ENCODE data around the gene SMIM9.

SMIM9 gene

GRCh38 chrX:154815274-154815818 is 19.1 kb downstream of the SMIM9 start:
- no peak for FAIRE-seq

GRCh38 chrX:154813801-154814200 is 20.7 kb downstream of the SMIM9 start:
- no peak for FAIRE-seq

DNA sequence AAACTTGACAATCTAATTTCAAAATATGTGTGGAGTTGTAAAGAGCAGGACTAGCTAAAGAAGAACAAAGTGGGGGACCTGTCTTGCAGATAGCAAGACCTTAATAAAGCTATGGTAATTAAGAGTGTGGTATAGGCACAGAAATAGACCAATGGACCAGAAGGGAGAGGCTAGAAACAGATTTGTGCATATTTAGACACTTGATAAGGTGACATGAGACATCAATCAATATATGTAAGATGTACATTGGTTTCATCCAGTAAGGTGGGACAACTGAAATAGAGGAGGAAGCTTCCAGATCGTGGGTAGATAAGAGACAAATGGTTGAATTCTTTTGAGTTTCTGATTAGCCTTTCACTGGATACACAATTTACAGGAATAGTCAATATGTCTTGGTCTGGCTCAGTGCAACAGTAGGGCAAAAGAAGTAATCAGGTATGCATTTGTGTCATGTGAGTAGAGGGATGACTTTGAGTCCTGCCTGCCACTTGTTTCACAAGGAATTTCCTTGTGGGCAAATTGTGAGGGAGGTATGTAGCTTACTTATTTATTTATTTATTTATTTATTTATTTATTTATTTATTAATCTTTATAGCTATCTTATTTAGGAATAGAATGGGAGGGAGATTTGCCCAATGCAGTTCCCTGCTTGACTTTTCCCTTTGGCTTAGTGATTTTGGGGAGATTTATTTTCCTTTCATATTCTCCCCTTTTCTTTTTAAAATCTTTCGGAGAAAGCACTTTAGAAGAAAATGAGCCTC is 21.9 kb downstream of the SMIM9 start:
- no peak for FAIRE-seq

GRCh38 chrX:154809939-154810665 is 24.4 kb downstream of the SMIM9 start:
- FAIRE-seq: no peak

DNA sequence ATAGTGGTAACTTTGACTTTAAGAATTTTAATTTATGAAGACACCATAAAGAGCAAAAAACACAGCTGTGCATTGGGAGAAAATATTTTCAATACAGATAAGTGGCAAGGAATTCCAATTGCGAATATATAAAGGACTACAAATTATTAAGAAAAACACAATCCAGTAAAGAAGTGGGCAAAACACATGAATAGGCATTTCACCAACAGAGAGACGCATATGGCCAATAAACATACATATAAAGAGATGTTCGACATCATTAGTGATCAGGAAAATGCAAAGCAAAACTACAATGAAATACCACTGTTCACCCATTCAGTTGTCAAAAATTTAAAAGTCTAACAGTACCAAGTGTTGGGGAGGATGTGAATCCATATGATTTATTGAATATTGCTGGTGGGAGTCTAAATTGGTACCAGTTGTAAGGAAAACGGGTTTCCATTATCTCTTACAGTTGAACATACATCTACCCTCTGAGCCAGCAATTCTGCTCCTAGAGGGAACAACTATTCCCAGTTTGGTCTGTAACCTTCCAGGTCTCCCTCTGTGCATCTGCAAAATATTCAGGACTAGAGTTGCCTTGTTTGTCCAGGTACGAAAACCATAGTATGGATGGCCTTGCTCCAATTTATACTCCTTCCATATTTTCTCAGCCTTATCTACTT is 27.5 kb downstream of the SMIM9 start:
- FAIRE-seq: no peak

DNA sequence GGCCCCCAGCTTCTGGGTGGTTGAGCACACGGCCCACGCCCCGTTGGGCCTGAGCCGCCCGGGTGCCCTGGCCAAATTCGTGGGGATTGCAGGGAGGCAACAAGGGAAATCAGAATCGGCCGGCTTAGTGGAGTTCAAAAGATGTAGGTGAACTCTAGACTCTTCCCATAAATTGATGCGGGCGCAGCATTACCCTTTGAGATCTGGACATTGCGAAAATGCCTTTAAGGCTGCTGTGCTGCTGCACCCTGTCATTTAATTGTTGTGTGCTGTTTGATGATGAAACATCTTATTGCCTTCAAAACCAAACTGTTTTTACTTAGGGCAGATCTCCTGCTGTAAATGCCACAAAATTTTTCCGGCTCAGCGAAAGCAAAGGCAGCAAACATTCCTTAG is 28.8 kb downstream of the SMIM9 start:
- FAIRE-seq: no peak

DNA sequence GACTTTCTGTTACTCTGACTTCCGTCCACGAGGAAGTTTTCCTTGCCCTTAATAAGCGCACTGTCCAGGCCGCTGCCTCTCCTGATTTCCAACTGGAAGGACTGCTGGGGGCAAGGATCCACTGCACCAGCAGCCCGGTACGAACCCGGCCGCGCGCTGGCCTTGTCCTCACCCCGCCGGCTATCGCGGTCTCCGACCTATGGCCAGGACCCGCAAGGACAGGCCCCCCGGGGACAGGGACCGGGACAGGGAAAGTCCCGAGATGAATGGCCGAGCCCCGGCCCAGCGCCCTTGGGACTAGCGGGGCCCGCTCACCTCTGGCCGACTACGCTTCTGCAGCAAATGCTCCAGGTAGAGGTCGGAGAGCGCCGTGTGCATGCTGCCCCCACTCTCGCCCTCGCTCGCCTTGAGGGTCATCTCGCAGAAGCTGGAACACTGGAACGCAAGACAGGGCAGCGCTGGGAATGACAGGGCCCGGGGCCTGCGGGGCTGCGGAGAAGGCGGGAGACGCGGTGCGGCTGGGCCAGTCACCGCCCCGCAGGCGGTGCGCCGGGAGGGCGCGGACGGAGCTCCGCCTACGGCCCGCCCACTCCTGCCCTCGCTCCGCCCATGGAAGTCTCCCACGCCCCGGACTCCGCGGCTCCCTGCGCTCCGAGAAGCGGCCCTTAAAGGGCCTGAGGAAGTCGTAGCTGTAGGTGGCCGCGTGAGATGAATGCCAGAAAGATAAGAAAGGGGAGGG is 29.3 kb downstream of the SMIM9 start, which contains the start of gene MPP1:
Gene MPP1 (minus strand): TSS at position 529 of the 739 bp plus-strand sequence. CDS start 112 bp downstream, at position 417.
- FAIRE-seq: no peak

DNA sequence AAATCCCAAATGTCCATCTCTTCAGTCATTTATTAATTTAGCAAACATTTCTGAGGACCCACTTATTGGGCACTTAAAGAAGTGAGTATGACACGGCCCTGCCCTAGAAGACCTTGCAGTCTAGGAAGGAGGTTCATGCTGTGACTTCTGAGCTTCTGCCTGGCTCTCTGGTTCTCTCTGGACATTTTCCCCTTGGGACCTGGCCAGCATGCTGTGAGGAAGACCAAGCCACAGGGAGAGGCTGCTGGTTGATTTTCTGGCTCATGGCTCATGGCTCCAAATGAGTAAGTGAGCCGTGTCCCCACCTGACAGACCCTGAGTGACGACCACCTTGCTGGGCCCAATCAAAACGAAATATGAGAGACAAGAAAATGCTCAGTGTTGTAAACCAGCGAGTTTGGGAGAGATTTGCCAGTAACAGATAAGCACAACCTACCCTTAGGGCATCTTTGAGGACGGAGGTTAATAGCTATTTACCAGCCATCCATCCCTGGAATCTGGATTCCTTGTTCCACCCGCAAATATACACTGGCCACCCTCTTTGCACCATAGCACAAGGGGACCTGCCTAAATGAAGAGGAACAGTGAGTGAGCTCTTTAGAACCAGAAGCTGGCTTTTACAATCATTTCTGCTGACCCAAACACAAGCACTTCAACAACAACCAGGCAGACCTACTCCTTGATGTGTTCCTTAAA is 30.1 kb downstream of the SMIM9 start:
- FAIRE-seq: no peak

DNA sequence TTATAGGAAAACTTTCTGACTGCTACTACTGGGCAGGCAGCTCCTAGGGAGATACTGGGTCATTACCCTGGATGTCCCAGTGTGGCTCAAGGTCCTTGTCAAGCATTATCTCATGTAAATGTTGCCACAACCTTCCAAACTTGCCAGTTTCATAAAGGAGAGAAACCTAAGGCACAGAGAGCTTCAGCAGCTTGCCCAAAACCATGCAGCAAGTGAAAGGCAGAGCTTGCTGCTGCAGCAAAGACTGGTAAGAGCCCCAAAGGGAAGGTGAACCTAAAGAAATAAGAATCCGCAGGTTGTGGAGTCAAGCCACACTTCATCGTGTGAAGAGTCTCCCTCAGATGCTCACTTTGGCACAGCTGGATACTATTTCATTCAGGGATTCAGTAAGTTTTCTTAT is 31.5 kb downstream of the SMIM9 start:
- FAIRE-seq: no peak

DNA sequence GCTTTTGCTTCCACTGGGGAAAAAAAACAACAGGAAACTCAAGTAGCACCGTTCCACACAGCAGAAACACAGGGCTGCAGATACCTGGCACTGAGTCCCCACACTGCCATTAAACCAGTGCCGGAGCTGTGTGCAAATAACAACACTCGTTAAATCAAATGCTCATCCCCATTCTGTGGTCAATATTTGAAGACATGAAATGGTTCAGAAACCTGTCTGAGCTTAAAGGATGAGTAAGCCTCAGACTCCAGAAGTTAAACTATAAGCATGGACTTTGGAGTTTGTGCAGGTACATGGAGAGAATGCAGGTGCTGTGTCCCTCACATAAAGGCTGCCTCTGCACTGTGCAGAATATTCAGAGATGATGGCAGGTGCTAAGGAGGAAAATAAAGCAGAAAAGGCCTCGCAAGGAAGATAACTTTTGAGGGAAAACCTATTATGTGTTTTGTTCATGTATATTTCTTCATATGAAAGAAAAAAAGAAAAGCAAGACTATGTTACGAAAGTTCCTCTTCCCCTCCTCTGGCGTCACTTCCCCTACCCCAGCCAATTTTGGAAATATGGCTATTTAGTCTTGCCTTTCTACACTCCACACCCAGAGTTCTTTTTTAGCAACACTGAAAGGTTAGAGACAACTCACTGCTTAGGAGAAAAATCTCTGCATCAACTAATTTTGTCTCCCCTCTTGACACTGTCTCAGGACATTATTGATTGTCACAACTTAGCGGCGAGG is 33.8 kb downstream of the SMIM9 start:
- FAIRE-seq: no peak

DNA sequence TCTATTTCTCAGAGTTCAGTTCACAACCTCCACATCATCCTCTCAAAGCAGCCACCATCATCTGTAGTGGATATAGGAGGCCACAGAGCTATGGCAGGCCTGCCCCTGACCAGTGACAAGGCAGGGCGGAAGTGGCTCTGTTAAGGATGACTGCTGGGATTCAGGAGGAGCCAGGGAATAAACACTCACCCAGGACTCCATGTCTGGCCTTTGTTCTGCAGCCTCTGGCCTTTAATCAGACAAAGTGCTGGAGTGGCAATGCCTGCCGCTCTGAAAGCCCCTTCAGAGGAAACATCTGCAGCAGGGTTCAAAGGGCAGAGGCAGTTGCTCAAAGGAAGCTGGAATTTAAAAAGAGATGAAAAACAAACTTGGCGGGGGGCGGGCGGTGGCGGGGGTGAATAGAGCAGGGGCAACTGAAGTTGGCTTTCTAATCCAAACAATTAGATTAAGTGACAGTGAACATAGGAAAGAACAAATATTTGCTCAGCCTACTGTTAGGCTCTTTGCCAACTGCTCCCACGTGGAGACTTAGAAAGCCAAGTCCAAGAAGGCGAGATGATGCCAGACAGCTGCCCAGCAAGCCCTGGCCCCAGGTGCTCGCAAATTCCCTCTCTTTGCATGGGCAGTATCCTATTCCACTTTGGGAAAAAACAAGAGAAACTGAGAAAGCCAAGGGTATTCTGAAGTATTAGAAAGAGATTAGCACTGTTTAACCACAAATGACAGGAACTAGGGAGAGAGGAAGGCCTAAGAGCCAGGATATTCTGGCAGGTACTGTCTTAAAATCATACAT is 34.7 kb downstream of the SMIM9 start:
- FAIRE-seq: no peak

GRCh38 chrX:154797006-154797405 is 37.5 kb downstream of the SMIM9 start:
- FAIRE-seq: no peak

DNA sequence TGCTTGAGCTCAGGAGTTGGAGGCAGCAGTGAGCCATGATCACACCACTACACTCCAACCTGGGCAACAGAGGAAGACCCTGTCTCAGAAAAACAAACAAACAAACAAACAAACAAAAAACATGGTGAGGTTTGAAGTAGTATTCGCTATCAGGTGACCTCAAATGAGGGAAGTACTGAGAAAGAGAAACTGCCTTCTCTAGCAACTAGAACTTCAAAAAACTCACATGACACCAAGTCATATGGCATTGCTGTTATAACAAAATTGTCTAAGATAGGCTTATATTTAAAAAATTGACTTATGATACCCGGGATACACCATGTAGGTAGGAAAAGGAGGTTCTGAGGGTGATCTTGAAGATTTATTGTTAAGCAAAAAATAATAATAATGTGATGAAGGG is 39.4 kb downstream of the SMIM9 start:
- no peak for FAIRE-seq

DNA sequence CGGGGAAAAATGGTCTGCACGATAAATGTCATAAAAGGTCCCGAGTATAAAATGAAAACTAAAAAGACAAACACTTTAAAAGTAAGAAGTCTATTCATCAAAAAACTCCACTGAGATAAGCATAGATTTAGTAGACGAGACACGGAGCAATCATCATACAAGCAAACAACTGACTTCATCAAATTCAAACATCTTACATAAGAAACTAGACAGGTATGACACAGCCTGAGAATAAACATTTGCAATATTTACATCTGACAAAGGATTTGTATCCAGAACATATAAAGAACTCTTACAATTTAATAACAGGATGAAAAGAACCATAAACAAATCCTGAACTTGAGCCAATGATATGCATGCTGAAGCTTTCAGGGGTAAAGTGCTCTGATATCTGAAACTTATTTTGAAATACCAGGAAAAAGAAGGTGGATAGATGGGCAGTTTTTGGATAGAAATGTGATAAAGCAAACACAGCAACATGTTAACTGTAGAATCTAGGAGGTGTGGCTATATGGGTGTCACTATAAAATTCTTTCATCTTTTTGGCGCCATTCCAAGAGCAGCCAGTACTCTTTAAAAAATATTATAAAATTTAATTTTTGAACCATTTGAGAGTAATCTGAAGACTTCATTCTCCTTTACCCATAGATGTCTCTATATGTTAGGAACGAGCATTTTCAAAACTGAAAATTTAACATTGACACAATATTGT is 41.2 kb downstream of the SMIM9 start:
- no peak for FAIRE-seq

- no peak for FAIRE-seq
These were observed 42.5 kb downstream of the SMIM9 start for GRCh38 chrX:154791939-154792338.

DNA sequence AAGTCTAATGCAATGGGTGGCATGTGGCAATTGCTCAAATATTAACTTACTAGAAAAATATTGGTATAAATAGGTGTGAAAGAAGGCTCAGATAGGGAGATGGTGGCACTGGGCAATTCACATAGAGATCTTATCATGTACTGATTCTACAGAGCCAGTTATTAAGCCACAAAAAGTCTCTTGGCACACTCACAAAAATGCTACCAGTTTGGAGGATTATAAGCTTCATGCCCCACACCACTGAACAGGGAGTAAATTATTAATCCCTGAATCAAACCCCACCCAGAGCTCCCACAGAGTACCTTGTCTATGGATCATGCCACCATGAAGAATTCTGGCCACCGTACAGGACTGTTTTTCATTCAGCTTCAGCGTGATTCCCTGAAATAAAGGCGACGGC is 43.0 kb downstream of the SMIM9 start:
- no peak for FAIRE-seq

- FAIRE-seq: no peak
These were observed 48.7 kb downstream of the SMIM9 start for GRCh38 chrX:154785716-154786115.

DNA sequence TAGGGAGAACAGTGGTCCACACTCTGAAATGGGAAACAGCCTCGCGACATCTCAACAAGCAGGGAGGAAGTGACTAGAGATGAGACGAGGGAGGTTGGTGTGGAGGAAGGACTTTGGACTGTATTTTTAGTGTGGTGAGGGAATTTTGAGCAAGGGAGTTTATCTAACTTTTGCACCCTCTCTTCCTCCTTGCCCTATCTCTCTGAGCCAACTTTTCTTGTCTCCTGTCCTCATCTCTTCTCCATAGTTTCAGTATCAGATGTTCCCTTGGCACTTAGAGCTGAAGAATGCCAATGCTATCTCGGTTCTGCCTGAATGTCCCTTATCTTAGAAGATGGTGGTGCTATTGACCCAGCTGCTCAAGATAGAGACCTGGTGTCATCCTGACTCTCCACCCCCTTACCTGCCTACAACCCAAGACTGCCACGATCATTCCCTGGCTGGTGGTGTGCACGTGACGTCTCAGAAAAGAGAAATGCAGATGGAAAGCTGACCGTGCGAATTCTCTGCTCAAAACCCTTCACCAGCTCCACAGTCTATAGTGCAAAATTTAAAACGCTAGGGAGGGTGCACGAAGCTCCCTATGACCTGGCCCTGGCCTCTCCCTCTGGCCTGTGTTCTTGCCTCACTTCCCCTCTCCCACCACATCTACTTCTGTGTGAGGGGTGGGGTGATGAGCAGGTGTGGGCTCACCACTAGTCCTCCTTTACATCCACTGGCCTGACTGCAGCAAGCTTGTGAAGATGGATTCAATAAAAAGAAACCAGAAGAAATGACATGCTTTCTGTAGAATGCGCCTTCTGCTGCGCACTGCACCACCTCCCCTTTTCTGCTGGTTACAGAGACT is 50.1 kb downstream of the SMIM9 start:
- FAIRE-seq: no peak

DNA sequence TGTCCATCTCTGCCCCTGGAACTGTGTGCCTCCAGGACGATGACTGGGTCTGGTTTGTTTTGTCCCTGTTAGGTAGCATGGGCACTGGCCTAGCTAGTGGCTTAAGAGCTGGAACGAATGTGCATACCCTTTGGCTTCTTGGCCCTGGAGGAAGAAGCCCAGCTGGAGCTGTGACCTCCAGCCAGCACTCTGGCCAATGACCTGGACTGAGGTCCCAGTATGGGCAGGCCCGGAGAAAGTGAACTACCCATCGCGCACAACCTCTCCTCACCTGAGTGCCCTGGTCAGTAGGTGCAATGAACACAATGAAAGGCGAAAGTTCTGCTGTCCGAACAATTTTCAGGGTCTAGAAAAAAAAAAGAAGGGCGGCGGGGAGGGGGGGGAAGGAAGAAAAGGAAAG is 53.5 kb downstream of the SMIM9 start:
- FAIRE-seq: no peak

All from endometrium (tissue), 2 donors.